Measurements from ENCODE around the gene ATP11C.
"Not testable (repeated sequence)": the region's sequence is repeated elsewhere in the genome, so short reads cannot be mapped to it uniquely, and the experiment has no call there.

The ATP11C gene

DNA sequence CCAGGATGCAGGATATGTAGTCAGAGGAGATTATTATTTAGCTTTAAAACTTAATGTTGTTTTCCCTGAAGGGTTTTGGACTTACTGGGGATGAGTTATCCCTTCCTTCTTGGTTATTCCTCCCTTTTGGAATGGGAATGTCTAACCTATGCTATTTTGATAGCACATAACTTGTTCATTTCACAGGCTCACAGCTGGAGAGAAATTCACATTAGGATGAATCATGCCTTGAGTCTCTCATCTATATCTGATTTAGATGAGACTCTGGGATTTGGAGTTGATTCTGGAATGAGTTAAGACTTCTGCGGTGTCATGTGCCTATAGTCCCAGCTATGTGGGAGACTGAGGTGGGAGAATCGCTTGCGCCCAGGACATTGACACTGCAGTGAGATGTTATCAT is 81.1 kb downstream of the ATP11C start:
- DNase-seq: no peak

DNA sequence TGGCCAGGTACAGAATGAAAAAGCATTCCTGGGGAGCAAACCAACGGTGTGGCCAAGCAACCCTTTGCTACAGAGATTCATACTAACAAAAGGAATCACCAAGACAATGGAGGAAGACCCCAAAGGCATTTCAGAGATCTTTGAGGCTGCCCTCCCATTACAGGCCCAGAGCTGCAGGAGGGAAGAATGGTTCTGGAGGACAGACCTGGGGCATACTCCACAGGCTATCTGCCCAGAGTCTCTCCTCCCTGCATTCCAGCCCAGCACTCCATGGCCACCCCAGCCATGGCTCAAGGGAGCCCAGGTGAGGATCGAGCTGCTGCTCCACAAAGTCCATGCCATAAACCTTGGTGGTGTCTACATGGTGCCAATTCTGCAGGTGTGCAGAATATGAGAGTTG is 81.9 kb downstream of the ATP11C start:
- no peak for DNase-seq

DNA sequence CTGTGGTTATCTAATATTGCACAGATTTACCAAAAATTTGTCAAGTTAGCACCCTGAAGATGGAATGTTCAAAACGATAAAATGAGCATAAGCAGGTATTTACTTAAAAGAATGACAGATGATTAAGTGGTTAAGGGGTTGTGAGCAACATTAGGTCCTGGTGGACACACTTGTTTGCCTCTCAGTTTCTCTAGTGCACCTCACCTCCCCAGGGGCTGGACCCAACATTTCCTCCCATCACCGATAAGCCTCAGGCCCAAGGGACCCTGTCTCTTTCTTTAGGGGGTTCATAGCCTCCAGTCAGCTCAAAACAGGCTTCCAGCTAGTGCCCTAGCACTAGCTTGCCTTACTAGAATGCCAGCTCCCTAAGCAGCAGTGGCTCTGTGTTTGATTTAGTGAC is 88.0 kb downstream of the ATP11C start:
- DNase-seq: no peak

DNA sequence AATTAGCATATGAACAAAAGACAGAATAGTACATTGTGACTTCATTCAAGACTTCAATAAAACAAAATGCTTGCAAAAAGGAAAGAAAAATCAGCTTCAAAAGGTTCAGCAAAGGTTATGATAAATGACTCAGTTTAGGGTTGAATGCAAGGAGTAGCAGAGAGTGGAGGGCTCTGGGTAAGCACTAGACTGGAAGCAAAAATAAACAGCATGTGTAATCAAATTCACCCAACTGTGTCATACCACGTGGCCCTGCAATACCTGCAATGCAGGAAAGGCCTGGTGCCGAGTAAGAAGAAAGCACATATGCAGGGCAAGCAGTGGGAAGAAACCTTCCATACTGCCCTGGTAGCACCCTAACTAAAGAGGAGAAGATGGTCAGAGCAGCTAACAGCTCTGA is 88.7 kb downstream of the ATP11C start:
- DNase-seq: no peak

DNA sequence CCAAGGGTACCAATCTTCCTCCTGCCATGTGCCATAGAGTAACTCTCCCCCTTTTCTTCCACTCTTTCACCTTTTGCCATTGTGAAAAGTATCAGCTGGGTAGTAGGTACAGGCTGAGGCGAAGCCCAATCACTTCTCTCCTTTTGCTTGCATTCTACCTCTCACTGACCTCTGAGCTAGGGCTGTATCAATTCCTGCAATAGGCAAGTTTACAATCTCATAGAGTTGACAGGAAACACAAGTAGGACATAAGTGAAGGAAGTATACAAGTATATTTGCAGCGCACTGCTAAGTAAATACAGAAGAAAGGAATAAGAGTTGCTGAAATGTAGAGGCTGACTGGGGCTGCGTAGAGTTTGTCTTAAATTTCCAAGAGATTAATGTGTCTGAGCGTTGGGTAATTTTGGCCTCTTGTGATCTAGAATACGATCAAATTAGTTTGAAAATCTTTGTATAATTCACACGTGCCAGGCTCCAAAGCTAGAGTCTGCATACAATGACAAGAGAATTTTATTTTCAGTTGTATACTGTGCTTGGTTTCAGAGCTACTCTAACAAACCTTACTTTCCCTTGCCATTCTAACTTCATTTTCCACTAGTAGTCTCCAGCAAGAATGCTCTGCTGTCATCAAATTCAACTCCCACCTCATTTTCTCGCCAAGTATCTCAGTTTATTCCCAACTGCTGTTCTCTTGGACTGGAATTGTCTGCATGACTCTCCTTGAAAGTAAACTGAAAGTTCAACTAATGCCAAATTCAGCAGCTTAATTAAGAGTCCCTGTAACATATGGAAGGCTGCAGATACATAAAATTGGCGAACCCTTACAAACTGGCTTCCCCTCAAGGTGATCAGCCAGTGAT is 90.3 kb downstream of the ATP11C start:
- DNase-seq: no peak

DNA sequence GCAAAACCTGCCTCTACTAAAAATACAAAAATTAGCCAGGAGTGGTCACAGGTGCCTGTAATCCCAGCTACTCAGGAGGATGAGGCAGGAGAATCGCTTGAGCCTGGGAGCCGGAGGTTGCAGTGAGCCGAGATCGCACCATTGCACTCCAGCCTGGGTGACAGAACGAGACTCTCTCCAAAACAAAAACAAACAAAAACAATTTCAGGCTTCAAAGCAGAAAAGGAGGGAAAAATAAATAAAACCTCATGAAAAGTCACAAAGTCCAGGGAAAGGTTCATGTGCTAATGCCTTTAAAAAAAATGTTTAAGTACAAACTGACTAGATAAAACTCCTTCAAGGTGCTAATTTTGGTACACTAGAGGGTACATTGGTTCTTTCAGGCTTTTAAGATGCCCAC is 96.5 kb downstream of the ATP11C start:
- DNase-seq: not testable (repeated sequence)

DNA sequence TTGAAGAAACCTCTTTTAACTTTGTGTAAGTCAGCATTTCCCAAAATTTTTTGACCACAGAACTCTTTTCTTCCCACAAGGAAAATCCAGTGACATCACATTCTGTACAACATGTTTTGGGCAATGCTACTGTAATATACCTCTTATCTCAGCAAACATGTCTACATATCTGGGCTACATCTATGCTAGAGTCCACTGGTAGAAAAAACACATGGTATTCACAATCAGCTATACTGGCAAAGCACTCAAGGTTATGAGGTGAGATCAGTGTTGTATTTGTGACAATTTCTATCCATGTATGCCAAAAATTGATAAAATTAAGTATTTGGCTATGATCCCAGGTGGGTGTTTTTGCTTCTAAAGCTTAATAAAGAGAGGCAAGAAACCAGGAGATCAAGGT is 98.0 kb downstream of the ATP11C start:
- no peak for DNase-seq

DNA sequence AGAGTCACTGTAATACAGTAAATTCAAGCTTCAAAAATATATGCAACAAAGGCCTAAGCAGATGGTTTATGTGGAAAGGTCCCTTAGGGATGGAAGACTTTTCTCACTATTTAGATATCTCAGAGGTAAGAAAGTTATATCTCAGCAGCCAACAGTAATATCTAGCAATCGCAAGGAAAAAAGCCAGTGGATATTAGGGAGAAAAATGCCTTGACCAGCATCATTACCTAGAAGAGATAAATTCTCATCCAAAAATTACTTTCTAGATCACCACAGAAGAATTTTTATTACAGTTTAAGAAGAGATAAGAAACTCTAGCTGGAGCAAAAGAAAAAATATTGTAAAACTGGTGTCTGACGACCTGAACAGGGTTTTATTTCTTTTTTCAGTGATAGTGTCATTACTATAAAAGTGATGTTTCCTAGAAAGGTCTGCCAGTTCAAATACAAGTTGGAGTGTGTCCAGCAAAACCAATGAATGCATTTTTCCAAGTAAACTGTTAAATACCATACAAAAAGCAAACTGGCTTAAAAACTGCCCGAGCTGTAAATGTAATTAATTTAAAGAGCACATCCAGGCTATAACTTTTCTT is 100.0 kb downstream of the ATP11C start:
- DNase-seq: no peak

DNA sequence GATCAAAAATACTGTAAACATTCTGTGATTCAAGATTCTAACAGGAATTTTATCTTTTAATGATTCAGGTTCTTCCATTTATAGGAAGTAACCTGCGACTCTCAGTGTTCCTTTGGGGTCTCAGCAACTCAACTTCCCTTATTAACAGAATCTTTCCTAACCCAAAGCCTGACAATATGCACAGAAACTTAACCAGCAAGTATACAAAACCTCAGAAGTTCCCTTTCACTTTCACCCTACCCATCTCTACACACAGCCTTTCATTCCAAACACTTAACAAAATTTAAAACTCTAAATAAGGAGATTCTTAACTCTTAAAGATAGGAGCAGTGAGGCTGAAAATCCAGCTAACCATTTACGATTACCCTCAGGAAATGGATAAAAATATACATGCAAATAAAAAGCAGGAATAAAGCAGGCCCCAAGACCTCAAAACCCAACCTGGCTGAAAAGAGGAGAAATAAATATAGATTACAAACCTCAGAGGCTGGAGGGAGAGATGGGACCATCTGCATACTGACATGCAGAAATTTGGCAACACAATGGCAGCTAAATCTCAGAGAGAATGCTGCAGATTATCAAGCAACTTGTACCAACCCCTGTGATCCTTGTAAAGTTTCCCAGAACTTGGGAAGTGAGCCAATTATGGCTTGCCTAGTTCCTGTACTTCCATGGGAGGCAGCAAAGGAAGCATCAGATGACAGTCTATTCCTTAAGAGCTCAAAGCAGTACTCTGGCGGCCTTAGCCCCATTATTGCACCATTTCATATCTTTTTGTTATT is 101.0 kb downstream of the ATP11C start:
- no peak for DNase-seq

DNA sequence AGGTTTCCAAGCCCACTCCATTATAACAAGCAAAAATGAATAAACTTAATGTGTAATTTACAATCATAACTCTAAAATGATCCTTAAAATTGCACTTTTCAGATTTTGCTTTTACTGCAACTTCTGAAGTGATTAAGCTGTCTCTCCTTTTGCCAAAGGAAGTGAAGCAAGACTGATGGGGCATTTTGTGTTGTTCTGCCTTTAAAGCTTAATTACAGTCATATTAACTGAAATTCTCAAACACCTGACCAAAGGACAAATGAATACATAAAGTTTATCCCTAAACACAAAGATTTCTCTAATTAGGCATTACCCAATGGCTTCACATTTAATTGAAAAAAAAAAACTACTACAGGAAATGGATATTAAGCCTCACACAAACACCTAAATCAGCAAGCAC is 101.8 kb downstream of the ATP11C start:
- no peak for DNase-seq

DNA sequence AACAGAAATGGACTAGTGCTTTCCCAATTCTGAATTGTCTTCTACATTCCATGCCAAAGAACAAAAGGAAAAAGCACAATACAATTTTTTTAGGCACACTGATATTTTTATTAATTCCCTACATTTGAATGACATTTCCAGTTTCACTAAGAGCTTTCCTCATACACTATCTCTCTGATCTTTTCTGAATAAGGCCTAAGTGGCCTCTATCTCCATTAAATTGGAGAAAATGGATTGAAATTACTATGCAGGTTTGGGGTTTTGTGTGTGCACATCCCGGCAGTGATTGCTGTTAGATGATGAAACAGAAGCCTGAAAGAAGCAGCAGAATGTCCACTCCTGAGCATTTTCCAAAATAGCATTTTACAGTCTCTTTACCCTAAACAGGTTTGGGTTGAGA is 104.0 kb downstream of the ATP11C start:
- no peak for DNase-seq

DNA sequence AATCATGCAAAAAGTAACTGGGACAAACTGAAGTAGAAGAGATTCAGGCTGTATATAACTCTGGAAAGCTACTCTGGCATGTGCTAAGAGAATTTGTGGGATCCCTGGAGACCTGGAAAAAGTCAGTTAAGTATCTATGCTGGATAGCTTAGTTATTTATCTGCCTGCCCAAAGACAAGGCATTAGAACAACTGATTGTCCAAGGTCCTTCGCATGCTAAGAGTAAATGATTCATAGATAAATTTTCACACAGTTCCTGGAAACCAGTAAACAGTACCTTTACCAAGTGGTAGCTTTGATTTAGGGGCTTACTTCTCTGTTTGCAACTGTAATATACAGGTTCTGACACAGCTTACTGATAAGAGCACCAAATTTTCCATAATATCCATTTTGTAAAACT is 104.8 kb downstream of the ATP11C start:
- DNase-seq: no peak

DNA sequence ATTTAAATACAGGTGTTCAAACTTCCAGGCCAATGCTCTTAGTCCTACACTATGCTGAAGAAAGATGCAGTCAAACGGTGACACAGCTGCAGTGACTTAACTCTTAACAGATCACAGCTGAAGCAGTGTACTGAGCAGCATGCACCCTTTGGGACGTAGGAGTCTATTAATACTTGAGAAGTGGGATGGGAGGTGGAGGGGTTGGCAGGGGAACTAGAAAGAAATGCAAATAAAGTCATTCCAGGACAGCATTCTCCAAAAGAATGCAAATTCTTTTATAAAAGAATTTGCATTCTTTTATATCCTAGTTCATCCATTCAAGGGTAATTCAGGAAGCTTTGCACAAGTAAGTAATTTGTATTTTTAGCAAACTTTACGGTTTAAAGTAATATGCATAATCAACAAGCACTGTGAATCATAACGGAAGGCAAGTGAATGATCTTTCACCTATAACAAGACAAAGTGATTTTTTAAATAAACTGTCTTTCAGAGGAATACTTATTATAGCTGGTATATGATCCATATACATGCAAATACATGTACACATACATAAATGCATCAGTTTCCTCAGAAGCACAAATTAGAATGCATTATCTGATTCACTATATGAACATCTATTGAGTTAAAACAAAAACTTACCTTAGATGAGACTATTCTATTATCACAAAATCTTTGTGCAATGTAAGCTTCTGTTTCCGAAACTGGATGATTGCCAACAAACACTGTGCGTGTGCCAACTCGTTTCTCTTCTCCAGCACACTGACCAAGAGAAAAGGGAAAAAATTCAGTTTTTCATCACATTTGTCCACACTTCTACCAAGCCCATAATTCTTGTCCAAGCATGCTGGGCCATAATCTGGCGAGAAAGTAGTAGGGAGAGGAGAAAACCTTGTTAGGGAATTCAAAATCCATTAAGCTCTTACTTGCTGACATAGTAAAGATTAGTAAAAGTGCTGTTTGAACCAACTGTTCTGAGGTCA is 106.5 kb downstream of the ATP11C start:
- no peak for DNase-seq

DNA sequence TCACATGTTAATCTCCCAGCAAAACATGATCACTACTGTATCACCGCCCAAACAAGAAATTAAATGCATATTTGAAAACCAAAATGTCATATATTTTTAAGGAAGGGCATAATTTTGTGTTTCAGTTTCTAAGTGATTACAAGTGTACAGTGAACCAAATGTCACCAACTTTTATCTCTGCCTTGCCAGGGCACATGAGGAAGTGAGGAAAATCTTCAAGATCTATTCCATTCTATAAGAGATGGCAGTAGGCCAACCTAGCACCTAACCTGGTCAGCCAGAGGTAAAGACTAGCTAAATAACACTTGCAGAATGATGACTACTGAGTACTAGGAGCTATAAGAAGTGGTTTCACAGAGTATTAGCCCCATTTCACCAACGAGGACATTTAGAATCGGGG is 107.2 kb downstream of the ATP11C start:
- no peak for DNase-seq

DNA sequence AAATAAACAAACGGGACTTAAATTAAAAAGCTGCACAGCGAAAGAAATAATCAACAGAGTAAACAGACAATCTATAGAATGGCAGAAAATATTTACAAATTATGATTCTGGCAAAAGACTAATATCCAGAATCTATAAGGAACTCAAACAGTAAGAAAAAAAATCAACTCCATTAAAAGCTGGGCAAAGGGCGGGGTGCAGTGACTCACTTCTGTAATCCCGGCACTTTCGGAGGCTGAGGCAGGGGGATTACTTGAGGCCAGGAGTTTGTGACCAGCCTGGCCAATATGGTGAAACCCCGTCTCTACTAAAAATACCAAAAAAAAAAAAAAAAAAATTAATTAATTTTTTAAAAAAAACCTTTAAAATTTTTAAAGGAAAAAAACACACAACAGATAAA is 109.0 kb downstream of the ATP11C start:
- no peak for DNase-seq

DNA sequence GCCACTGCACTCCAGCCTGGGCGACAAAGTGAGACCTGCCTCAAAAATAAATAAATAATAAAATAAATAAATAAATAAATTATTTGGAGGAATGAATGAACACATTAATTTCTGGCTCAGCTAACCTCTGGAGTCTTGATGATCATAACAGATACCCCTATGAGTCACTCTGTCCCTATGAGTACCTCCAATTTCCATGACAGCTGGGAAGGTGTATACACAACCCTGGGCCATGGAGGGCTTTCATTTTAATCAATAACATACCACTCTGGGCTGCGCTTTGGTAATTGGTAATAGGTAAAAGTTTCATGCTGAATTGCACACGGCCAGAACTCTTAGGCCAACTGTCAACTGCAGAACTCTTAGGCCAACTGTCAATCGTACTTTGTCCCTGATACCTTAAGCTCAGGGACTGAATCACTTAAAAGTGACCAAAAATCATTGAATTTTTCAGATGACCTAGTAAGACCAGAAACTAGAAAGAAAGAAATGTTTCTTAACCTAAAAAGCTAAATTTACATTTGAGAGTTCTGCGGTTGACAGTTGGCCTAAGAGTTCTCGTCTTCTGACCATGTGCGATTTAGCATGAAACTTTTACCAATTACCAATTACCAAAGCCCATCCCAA is 112.4 kb downstream of the ATP11C start:
- no peak for DNase-seq

DNA sequence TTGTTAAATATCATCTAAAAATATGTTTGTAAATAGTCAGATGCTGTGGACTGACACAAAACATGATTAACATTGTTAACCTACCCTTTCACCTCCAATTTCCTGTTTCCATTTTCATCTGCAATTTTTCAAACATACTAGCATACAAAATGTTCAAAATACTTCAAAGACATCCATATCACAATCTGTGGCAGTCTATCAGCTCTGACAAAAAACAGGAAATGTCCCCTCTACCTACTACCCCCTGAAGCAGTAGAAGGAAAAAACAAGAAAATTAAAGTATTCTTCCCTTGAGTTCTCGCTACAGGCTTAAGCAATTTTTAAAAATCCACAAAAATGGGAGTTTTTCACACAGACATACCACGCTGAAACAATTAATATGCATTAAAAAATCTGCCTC is 116.6 kb downstream of the ATP11C start:
- DNase-seq: no peak

DNA sequence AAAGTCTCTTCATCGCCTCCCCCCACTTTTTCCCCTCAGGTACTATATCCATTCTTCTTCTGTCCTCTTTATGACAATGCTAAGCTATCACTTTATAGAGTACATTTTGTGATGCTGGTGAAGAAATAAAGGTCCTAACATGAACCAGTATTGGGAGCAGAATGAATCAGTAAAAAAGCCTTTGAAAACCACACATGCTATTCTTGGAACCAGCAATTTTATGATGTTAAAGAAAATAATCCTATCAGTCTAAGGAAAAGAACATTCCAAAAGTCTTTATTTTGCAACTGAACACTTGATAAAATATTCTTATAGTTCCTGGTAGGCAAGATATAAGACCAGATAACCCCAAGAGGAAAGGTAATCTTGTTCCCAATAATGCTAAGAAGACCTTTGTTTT is 117.1 kb downstream of the ATP11C start:
- no peak for DNase-seq

DNA sequence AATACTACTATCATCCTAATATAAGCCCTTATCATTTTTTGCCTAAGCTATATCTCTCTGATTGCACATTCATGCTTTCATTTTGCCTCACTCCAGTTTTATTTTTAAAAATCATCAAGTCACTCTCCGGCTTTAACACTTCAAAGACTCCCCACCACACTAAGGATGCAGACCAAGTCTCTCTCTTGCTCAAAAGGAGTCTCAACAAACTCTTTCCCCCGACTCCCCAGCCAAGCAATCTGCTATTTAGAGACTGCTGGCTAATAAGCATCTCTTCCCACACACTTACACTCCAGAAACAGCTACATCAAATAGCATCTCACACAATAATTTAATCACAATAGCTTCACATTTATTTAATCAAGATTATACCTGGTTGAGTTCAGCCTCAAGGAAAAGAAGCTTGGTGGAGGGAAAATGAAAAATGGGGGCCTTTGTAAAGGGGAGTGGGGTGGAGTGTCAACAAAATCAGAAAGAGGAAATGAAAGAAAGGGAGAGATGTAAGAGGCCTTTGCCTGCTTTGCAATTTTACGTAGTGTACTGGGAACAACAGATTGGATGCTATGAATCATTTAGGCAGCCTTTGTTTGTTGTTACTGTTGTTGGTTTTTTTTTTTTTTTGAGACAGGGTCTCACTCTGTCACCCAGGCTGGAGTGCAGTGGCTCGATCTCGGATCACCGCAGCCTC is 120.8 kb downstream of the ATP11C start:
- DNase-seq: no peak

DNA sequence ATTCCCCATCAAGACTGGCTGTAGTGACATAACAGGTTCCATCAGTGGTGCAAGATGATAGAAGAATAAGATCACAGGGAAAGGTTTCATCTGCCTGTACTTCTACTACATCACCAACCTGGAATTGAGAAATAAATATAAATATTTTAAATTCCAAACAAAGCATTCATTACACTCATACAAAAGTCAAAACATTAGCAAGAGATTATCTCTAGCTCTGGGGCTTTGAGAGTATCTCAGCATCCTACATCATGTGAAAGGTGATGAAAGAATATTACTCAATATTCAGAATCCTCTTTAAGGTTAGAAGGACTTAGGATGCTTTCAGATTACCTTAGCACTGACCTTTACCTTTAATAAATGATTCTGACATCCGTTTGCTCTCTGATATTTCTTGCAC is 128.4 kb downstream of the ATP11C start:
- DNase-seq: no peak

DNA sequence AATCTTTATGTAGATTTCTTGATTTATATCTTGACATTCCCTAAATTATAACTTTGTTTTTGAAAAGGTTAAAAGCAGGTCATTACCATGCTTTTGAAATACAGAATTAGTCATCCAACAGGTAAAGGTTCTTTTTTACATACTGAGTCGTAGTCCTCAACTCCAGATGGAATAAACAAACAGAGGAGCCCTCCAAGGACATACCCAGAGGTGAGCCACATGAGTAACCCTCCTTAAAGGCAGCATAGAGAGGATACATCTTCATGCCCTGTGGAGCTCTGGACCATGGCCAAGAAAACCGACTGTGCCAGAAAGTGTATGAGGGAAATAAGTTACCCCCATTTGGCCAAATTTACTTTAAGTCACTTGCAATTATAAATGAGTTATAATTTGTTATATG is 129.6 kb downstream of the ATP11C start:
- DNase-seq: no peak

DNA sequence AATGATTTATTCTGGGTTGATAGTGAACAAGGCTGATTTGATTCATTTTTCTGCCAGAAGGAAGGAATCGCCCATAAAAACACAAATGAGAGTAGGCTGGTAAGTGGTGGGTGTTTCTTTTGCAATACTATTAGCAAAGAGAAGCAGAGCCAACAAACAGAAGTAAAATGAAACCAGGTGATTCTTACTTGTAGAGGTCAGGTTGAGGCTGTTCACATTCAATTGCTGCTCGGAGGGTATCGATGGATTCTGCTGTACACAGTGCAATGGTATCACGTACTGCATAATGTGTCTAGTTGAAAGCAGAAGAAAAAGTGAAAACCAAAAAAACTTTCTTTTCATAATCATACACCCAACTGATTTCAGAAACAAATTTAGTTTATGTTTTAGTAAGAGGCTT is 130.8 kb downstream of the ATP11C start:
- DNase-seq: no peak
